IPS DF 4.7 (cell line): ENCODE measurements around the gene IRAK4.

Source experiments
- DNase-seq: peaks from one replicate; pipeline ENCODE4 v3.0.0-alpha.2; 2013; ENCODE audit warnings: low spot score; ENCODE audit errors: extremely low read depth

The IRAK4 gene

GRCh38 chr12:43835656-43836474 lies 77.1 kb downstream of the IRAK4 start, which contains the start of gene TMEM117:
TSS of gene TMEM117 (plus strand) at chr12:43836081.
- DNase-seq: no peak

- no peak for DNase-seq
Measured at GRCh38 chr12:43836475-43836989, 77.8 kb downstream of the IRAK4 start.
